CD8-positive, alpha-beta memory T cell (primary cell): ENCODE data around the gene UQCRC2. TPM values are rescaled to one million over a fixed set of nuclear protein-coding genes. Genes with fewer than 3 reads are reported as not detected.
"Not testable (repeated sequence)": the region's sequence is repeated elsewhere in the genome, so short reads cannot be mapped to it uniquely, and the experiment has no call there.

ENCODE experiments used
- CTCF ChIA-PET: fragments of 350-600 bp; sonication (Branson Sonifier 250); formaldehyde crosslinking; loops from one replicate; lab custom pipeline; 2021; ENCODE audit warnings: antibody characterized with exemption; lab: Charles Lee
- POLR2A ChIA-PET: fragments of 350-600 bp; sonication (Branson Sonifier 250); formaldehyde crosslinking; loops from one replicate; lab custom pipeline; 2021; ENCODE audit warnings: antibody characterized with exemption; lab: Charles Lee
- DNase-seq, 5 donors: peaks; one replicate each; pipeline versions ENCODE4 v3.0.0 to v3.0.0-alpha.2; 2020 to 2022; ENCODE audit warnings: mixed read lengths in 1 of 5
- H3K27ac ChIP-seq: one replicate; pipeline ENCODE4 v1.7.0; 2013; ENCODE audit warnings: low read depth, mild to moderate bottlenecking, low read length, moderate library complexity
- H3K27me3 ChIP-seq: 2 replicates; pipeline ENCODE4 v1.7.0; 2013; ENCODE audit warnings: low read length, mild to moderate bottlenecking; ENCODE audit not compliant: insufficient read depth, poor library complexity, severe bottlenecking
- H3K36me3 ChIP-seq: 2 replicates; pipeline ENCODE4 v1.7.0; 2013; ENCODE audit warnings: mild to moderate bottlenecking, low read length, moderate library complexity; ENCODE audit not compliant: insufficient read depth
- H3K4me1 ChIP-seq: 2 replicates; pipeline ENCODE4 v1.7.0; 2013; ENCODE audit warnings: mild to moderate bottlenecking, low read length, moderate library complexity; ENCODE audit not compliant: insufficient read depth
- H3K4me3 ChIP-seq: 2 replicates; pipeline ENCODE4 v1.7.0; 2013; ENCODE audit warnings: mild to moderate bottlenecking, low read length
- H3K9me3 ChIP-seq: 2 replicates; pipeline ENCODE4 v1.7.0; 2013; ENCODE audit warnings: mild to moderate bottlenecking, low read length
- H3K27ac Mint-ChIP-seq, 8 donors: one replicate each; pipeline ENCODE4 v1.8.0; 2020 to 2021; ENCODE audit warnings: mixed read lengths in 8 of 8, mild to moderate bottlenecking in 6 of 8, inconsistent platforms in 3 of 8, moderate library complexity in 3 of 8
- H3K27me3 Mint-ChIP-seq, 2 donors: one replicate each; pipeline ENCODE4 v1.8.0; 2020 to 2021; ENCODE audit warnings: mixed read lengths in 2 of 2, mild to moderate bottlenecking in 1 of 2, moderate library complexity in 1 of 2
- H3K36me3 Mint-ChIP-seq, 3 donors: one replicate each; pipeline ENCODE4 v1.8.0; 2020 to 2021; ENCODE audit warnings: mixed read lengths in 3 of 3, inconsistent platforms in 1 of 3, mild to moderate bottlenecking in 1 of 3
- H3K4me1 Mint-ChIP-seq, 3 donors: one replicate each; pipeline ENCODE4 v1.8.0; 2020 to 2021; ENCODE audit warnings: mixed read lengths in 3 of 3, inconsistent platforms in 1 of 3, mild to moderate bottlenecking in 1 of 3
- H3K4me3 Mint-ChIP-seq, 7 donors: one replicate each; pipeline ENCODE4 v1.8.0; 2020 to 2021; ENCODE audit warnings: mixed read lengths in 7 of 7, mild to moderate bottlenecking in 6 of 7, moderate library complexity in 4 of 7, inconsistent platforms in 2 of 7
- H3K9me3 Mint-ChIP-seq, 5 donors: one replicate each; pipeline ENCODE4 v1.8.0; 2020 to 2022; ENCODE audit warnings: mixed read lengths in 5 of 5, mild to moderate bottlenecking in 3 of 5, moderate library complexity in 2 of 5, inconsistent platforms in 1 of 5
- polyA plus RNA-seq: library from polyadenylated mRNA; unstranded; fragments of 300-500 nt; fragmentation: Illumina TruSeq; gene quantifications from one replicate; pipeline ENCODE4 v1.2.3, GENCODE V29; 2021
- total RNA-seq, 2 experiments: library from RNA; stranded (reverse); gene quantifications; one replicate each; pipeline ENCODE4 v1.2.3, GENCODE V29; 2021

UQCRC2 gene
- total and polyA plus RNA-seq, 3 experiments from 2014 or later: 171 to 209 (median 201) TPM

GRCh38 chr16:21994856-21995465 is 41.8 kb downstream of the UQCRC2 start:
- H3K27me3 Mint-ChIP-seq: no peaks in the 10 kb centered on the region
- H3K27ac ChIP-seq: no peak overlapping the region
- ChIA-PET CTCF (no interaction called here), POLR2A (no interaction called here)
- H3K9me3 Mint-ChIP-seq: no peaks in the 10 kb centered on the region
- H3K27me3 ChIP-seq: no peaks in the 10 kb centered on the region
- H3K4me3 ChIP-seq: no peak overlapping the region
- DNase-seq: no peak
- no peaks in the 10 kb centered on the region for H3K36me3 ChIP-seq
- no peaks in the 10 kb centered on the region for H3K9me3 ChIP-seq
- H3K4me1 Mint-ChIP-seq: peaks cover 8 to 27% (median 14%) of the 10 kb centered on the region in 3 donors
- H3K27ac Mint-ChIP-seq: peak overlapping the region in 1 of 8 donors; percentile 94
- H3K4me3 Mint-ChIP-seq: no peak overlapping the region
- peaks cover 7% of the 10 kb centered on the region for H3K4me1 ChIP-seq
- H3K36me3 Mint-ChIP-seq: no peaks in the 10 kb centered on the region

DNA sequence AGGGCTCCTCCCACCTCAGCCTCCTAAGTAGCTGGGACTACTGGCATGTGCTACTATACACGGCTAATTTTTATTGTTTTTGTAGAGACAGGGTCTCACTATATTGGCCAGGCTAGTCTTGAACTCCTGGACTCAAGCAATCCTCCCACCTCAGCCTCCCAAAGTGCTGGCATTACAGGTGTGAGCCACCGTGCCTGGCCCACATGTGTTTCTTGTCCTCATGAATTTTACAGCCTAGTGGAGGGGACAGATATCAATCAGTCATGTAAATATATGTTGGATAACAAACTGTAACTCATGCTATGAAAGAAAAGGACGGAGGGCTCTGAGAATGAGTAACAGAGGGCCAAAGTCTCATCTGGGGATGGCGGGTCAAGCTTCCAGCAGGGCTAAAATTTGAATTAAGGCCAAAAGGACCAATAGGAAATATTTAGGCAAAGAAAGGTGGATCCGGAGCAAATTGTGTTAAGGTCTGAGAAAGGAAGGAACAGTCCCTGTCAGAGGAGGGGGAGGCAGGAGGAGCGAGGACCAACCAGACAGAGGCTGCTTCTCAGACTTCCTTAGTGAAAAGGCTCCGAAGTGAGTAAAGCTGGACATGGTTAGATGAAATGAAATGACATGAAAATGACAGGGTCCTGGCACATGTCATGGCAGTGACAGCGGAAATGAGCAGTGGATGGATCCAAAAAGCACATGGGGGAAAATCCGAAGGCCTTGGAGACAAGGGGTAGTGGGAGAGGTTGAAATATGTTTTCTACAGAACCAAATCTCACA is 43.9 kb downstream of the UQCRC2 start:
- peaks cover 11 to 17% (median 12%) of the 10 kb centered on the region in 3 donors for H3K4me1 Mint-ChIP-seq
- H3K27ac Mint-ChIP-seq: no peak overlapping the region
- Histone ChIP-seq H3K27me3 (no peaks in the 10 kb centered on the region), H3K4me1 (peaks cover 8% of the 10 kb centered on the region), H3K36me3 (no peaks in the 10 kb centered on the region), H3K4me3 (no peak overlapping the region), H3K27ac (no peak overlapping the region), H3K9me3 (no peaks in the 10 kb centered on the region)
- DNase-seq: no peak
- ChIA-PET CTCF (interaction anchor here (4.7 to 5.6 kb wide), 2 partner anchors 81 to 191 kb away, joined by 51 to 57 read pairs; no protein-coding TSS in a partner anchor), POLR2A (no interaction called here)
- H3K36me3 Mint-ChIP-seq: no peaks in the 10 kb centered on the region
- no peak overlapping the region for H3K4me3 Mint-ChIP-seq
- H3K27me3 Mint-ChIP-seq: no peaks in the 10 kb centered on the region
- H3K9me3 Mint-ChIP-seq: no peaks in the 10 kb centered on the region

- no peak overlapping the region for H3K27ac ChIP-seq
- H3K4me3 ChIP-seq: no peak overlapping the region
- H3K4me1 Mint-ChIP-seq: peaks cover 9 to 14% (median 12%) of the 10 kb centered on the region in 3 donors
- H3K27me3 ChIP-seq: no peaks in the 10 kb centered on the region
- peaks cover 8% of the 10 kb centered on the region for H3K4me1 ChIP-seq
- H3K4me3 Mint-ChIP-seq: no peak overlapping the region
- no peaks in the 10 kb centered on the region for H3K27me3 Mint-ChIP-seq
- H3K36me3 ChIP-seq: no peaks in the 10 kb centered on the region
- H3K9me3 Mint-ChIP-seq: no peaks in the 10 kb centered on the region
- no peaks in the 10 kb centered on the region for H3K9me3 ChIP-seq
- ChIA-PET POLR2A (no interaction called here), CTCF (interaction anchor here (1.2 to 5.6 kb wide), 4 partner anchors 10 to 190 kb away, joined by 3 to 57 read pairs (median 28); partner anchors contain the start of gene MOSMO)
- H3K36me3 Mint-ChIP-seq: no peaks in the 10 kb centered on the region
- DNase-seq: no peak
- no peak overlapping the region for H3K27ac Mint-ChIP-seq
These were observed 44.7 kb downstream of the UQCRC2 start for GRCh38 chr16:21997697-21998480.

DNA sequence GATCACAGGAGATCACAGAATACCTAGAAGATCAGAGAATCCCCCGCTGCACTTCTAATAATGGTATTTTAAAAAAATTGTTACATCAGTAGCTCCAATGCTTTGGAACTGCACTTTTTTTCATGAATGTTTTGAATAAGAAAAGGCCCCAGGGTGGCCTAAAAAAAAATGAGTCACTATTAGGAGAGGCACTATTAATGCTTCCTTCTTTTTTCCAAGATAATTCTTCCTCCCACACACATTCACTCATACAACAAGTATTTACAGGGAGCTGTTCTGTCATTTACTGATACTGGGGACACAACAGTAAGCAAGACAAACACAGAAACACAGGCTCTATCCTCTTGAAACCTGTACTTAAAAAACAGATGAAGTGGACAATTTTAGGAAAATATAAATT is 48.4 kb downstream of the UQCRC2 start:
- H3K27me3 ChIP-seq: no peaks in the 10 kb centered on the region
- DNase-seq: no peak
- peaks cover 11 to 15% (median 15%) of the 10 kb centered on the region in 3 donors for H3K4me1 Mint-ChIP-seq
- H3K27ac ChIP-seq: no peak overlapping the region
- H3K36me3 ChIP-seq: no peaks in the 10 kb centered on the region
- H3K4me1 ChIP-seq: peaks cover 8% of the 10 kb centered on the region
- H3K4me3 Mint-ChIP-seq: peak overlapping the region in 4 of 7 donors; percentile 15 to 59 (median 42)
- H3K4me3 ChIP-seq: no peak overlapping the region
- no peaks in the 10 kb centered on the region for H3K9me3 Mint-ChIP-seq
- H3K9me3 ChIP-seq: no peaks in the 10 kb centered on the region
- no peaks in the 10 kb centered on the region for H3K27me3 Mint-ChIP-seq
- POLR2A ChIA-PET: interaction anchor here (0.6 to 0.8 kb wide), 2 partner anchors 152 to 187 kb away, joined by 3 to 8 read pairs; no protein-coding TSS in a partner anchor
- H3K27ac Mint-ChIP-seq: peak overlapping the region in 2 of 8 donors; percentile 66 to 90
- CTCF ChIA-PET: interaction anchor here (0.6 to 9.4 kb wide), 11 partner anchors 10 to 863 kb away, joined by 3 to 115 read pairs (median 4); partner anchors contain the start of gene POLR3E
- no peaks in the 10 kb centered on the region for H3K36me3 Mint-ChIP-seq

DNA sequence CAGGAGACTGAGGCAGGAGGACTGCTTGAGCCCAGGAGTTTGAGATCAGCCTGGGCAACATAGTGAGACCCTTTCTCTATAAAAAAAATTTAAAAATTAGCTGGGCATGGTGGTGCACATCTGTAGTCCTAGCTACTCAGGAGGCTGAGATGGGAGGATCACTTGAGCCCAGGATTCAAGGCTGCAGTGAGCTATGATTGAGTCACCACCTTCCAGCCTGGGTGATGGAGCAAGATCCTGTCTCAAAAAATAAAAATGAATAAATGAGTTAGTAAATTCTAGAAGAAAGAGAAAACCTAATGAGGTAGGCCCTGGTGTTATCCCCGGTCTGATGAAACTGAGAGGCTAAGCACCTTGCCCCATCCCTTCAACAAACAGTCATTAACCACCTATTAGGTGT is 48.9 kb downstream of the UQCRC2 start:
- Mint-ChIP-seq H3K4me3 (peak overlapping the region in 1 of 7 donors; percentile 49), H3K27ac (peak overlapping the region in 1 of 8 donors; percentile 7), H3K4me1 (peaks cover 16 to 20% (median 20%) of the 10 kb centered on the region in 3 donors)
- H3K36me3 Mint-ChIP-seq, H3K9me3 Mint-ChIP-seq, H3K9me3 ChIP-seq, H3K36me3 ChIP-seq, H3K27me3 Mint-ChIP-seq, H3K4me3 ChIP-seq, DNase-seq, H3K27ac ChIP-seq, H3K27me3 ChIP-seq, H3K4me1 ChIP-seq: not testable (repeated sequence)
- CTCF ChIA-PET: interaction anchor here (0.6 to 9.4 kb wide), 11 partner anchors 11 to 863 kb away, joined by 3 to 115 read pairs (median 4); partner anchors contain the start of gene POLR3E
- POLR2A ChIA-PET: interaction anchor here (0.6 to 0.8 kb wide), 3 partner anchors 77 to 186 kb away, joined by 3 to 5 read pairs (median 3); no protein-coding TSS in a partner anchor

DNA sequence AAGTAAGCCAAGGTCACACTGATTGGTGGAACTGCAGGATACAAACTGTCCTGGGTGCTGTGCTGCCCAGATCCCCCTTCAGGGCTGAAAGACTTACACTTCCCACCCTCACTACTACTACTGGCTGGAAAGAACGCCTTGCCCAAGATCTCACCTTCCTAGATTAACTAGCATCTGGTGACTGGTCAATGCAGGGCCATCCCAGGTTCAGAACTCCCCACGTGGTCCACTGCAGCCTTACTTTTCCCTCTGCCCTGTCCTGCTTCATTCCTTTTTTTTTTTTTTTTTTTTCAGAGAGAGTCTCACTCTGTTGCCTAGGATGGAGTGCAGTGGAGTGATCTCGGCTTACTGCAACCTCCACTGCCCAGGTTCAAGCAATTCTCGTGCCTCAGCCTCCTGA is 50.0 kb downstream of the UQCRC2 start:
- no peaks in the 10 kb centered on the region for H3K27me3 Mint-ChIP-seq
- H3K36me3 Mint-ChIP-seq: peaks cover 0 to 5% (median 0%) of the 10 kb centered on the region in 3 donors
- no peak for DNase-seq
- Histone ChIP-seq H3K4me3 (no peak overlapping the region), H3K9me3 (no peaks in the 10 kb centered on the region), H3K4me1 (peaks cover 8% of the 10 kb centered on the region), H3K27ac (no peak overlapping the region), H3K27me3 (no peaks in the 10 kb centered on the region), H3K36me3 (no peaks in the 10 kb centered on the region)
- peak overlapping the region in 1 of 7 donors; percentile 48 for H3K4me3 Mint-ChIP-seq
- ChIA-PET POLR2A (no interaction called here), CTCF (interaction anchor here (0.7 to 9.4 kb wide), 4 partner anchors 75 to 297 kb away, joined by 3 to 115 read pairs (median 30); no protein-coding TSS in a partner anchor)
- H3K9me3 Mint-ChIP-seq: no peaks in the 10 kb centered on the region
- peaks cover 22 to 26% (median 25%) of the 10 kb centered on the region in 3 donors for H3K4me1 Mint-ChIP-seq
- H3K27ac Mint-ChIP-seq: no peak overlapping the region

- POLR2A ChIA-PET: no interaction called here
These were observed 51.2 kb downstream of the UQCRC2 start for GRCh38 chr16:22004341-22004740.

More at GRCh38 chr16:22004341-22004740, 51.2 kb downstream of the UQCRC2 start:
- Mint-ChIP-seq H3K9me3 (no peaks in the 10 kb centered on the region), H3K27me3 (no peaks in the 10 kb centered on the region), H3K36me3 (peaks cover 0 to 9% (median 0%) of the 10 kb centered on the region in 3 donors), H3K4me3 (peak overlapping the region in 1 of 7 donors; percentile 27), H3K27ac (no peak overlapping the region), H3K4me1 (peaks cover 26 to 36% (median 36%) of the 10 kb centered on the region in 3 donors)
- no peaks in the 10 kb centered on the region for H3K27me3 ChIP-seq
- no peak overlapping the region for H3K27ac ChIP-seq
- no peaks in the 10 kb centered on the region for H3K9me3 ChIP-seq
- H3K4me1 ChIP-seq: peaks cover 16% of the 10 kb centered on the region
- DNase-seq: no peak
- H3K4me3 ChIP-seq: no peak overlapping the region
- CTCF ChIA-PET: interaction anchor here (1.1 to 9.4 kb wide), 5 partner anchors 67 to 296 kb away, joined by 3 to 115 read pairs (median 5); partner anchors contain the start of gene POLR3E
- H3K36me3 ChIP-seq: no peaks in the 10 kb centered on the region
